ENCODE data around the gene MMAA. TPM values are rescaled to one million over a fixed set of nuclear protein-coding genes. Genes with fewer than 3 reads are reported as not detected.

The MMAA gene
- total RNA-seq, 1 donor from 2014 or later: 7.8 TPM

DNA sequence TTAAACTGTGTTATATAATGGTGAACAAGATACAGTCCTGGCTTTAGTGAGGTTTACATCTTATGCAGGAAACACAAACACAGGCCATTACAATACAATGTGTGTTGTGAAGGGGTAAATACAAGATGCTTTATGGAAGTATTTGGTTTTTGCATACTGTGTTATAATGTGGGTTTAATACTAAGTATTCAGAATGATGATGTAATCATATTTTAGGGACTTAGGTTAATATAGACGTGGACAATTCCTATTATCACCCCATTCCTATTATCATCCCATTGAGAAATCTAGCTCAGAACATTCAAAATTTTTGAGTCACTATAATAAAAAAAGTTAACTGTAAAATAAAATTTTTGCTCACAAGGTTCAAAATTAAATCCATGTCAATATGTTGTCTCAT lies 24.1 kb downstream of the MMAA start:
- Histone ChIP-seq H3K36me3 (peaks cover 36% of the 10 kb centered on the region), H3K4me1 (no peaks in the 10 kb centered on the region)
- intact Hi-C loops (cut with DNase I): no loop called here

DNA sequence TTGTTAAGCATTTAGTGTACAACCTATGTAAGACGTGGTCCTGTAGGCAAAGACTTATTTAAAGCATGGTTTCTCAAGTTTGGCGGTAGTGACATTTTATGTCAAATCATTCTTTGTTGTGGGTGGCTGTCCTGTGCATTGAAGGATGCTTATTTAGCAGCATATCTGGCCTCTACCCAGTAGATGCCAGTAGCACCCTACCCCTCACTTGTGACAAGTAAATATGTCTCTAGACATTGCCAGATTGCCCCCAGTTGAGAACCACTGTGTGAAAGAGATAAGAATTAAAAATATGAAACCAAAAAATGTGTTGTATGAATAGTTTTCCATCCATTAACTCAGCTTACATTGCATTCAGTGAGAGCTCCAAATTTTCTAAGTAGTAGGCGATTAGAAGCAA lies 25.5 kb downstream of the MMAA start:
- no peak for ATAC-seq
- TF ChIP-seq, protein P1, sequence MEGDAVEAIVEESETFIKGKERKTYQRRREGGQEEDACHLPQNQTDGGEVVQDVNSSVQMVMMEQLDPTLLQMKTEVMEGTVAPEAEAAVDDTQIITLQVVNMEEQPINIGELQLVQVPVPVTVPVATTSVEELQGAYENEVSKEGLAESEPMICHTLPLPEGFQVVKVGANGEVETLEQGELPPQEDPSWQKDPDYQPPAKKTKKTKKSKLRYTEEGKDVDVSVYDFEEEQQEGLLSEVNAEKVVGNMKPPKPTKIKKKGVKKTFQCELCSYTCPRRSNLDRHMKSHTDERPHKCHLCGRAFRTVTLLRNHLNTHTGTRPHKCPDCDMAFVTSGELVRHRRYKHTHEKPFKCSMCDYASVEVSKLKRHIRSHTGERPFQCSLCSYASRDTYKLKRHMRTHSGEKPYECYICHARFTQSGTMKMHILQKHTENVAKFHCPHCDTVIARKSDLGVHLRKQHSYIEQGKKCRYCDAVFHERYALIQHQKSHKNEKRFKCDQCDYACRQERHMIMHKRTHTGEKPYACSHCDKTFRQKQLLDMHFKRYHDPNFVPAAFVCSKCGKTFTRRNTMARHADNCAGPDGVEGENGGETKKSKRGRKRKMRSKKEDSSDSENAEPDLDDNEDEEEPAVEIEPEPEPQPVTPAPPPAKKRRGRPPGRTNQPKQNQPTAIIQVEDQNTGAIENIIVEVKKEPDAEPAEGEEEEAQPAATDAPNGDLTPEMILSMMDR (IDR thresholded peaks at IDR 0.05): no peak
- intact Hi-C loops (cut with DNase I): no loop called here
- no peaks in the 10 kb centered on the region for H3K9me3 ChIP-seq
- no peak for DNase-seq
- H3K27me3 ChIP-seq (ENCODE audit: low read depth): no peaks in the 10 kb centered on the region
- H3K4me1 ChIP-seq: no peaks in the 10 kb centered on the region
- no peak overlapping the region for H3K27ac ChIP-seq
- no peak overlapping the region for H3K4me3 ChIP-seq
- peaks cover 34% of the 10 kb centered on the region for H3K36me3 ChIP-seq

More for the DNA sequence above, 24.1 kb downstream of the MMAA start:
- TF ChIP-seq, protein P1 (IDR thresholded peaks at IDR 0.05): no peak
- DNase-seq (no peak), ATAC-seq (no peak)
- Histone ChIP-seq H3K4me3 (no peak overlapping the region), H3K27ac (no peak overlapping the region), H3K9me3 (no peaks in the 10 kb centered on the region), H3K27me3 (ENCODE audit: low read depth) (no peaks in the 10 kb centered on the region)

DNA sequence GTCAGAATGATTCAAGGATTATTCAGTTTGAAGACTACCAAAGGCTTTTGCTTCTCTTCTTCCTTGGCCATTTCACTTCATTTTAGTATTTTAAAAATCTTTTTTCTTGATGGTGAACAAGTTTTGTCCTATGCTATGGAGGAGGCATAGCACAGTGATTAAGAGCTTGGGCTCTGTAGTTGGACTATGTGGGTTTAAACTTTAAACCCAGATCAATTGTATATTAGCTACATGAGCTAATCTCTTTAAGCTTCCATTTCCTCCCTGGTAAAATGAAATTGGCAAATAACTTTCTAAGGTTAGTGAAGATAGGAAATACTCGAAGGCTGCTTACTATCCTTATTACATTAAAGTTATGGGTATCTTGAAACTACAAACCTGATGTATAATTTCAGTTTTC lies 37.0 kb downstream of the MMAA start:
- ATAC-seq (no peak), DNase-seq (no peak)
- no peak overlapping the region for H3K27ac ChIP-seq
- intact Hi-C loops (cut with DNase I): no loop called here
- H3K4me1 ChIP-seq: no peaks in the 10 kb centered on the region
- H3K9me3 ChIP-seq: no peaks in the 10 kb centered on the region
- peaks cover 37% of the 10 kb centered on the region for H3K36me3 ChIP-seq
- TF ChIP-seq, protein P1 (IDR thresholded peaks at IDR 0.05): no peak
- H3K4me3 ChIP-seq: no peak overlapping the region
- H3K27me3 ChIP-seq (ENCODE audit: low read depth): no peaks in the 10 kb centered on the region

DNA sequence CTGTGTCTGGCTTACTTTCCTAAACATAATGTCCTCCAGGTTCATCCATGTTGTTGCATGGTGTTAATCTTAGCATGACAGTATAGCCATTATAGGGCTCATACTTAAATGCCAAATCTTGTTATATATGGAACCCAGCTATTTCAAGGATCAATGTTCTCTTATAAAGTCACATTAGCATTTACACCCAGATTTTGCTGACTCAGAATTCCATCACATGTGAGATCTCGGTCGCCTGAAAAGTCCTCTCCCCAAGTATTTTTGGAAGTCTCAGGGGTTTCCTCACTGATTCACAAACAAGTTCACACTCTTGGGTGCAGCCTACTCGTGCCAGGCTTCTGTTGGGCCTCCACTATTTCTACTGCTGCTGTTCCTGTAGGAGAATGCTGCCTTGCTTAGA lies 40.9 kb downstream of the MMAA start:
- TF ChIP-seq, protein P1 (IDR thresholded peaks at IDR 0.05): no peak
- intact Hi-C loops (cut with DNase I): no loop called here
- no peak overlapping the region for H3K27ac ChIP-seq
- no peak overlapping the region for H3K4me3 ChIP-seq
- DNase-seq (no peak), ATAC-seq (no peak)
- H3K9me3 ChIP-seq: no peaks in the 10 kb centered on the region
- no peaks in the 10 kb centered on the region for H3K27me3 ChIP-seq (ENCODE audit: low read depth)
- H3K4me1 ChIP-seq: no peaks in the 10 kb centered on the region
- peaks cover 11% of the 10 kb centered on the region for H3K36me3 ChIP-seq

DNA sequence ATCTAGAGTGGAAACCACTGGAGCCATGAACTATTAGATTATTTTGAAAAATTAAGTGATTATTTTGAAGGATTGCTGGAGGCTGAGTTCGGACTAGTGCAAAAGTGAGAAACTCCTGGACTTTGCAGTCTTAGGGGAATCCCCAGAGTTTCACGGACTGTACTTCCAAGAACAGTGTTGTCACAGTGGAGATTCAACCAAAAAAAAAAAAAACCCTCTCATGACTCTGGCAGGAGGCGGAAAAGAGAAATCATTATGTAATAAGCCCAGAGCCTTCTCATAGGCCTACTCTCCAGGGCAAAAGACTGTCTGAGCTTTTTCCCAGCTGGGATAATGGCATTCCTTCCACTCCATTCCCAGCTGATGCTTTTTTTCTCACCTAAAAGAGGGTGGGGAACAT lies 44.0 kb downstream of the MMAA start:
- H3K36me3 ChIP-seq: no peaks in the 10 kb centered on the region
- intact Hi-C loops (cut with DNase I): no loop called here
- H3K27me3 ChIP-seq (ENCODE audit: low read depth): no peaks in the 10 kb centered on the region
- no peak overlapping the region for H3K27ac ChIP-seq
- peak; percentile 69 to 91 for ATAC-seq
- DNase-seq: no peak
- H3K4me1 ChIP-seq: no peaks in the 10 kb centered on the region
- no peaks in the 10 kb centered on the region for H3K9me3 ChIP-seq
- no peak overlapping the region for H3K4me3 ChIP-seq
- TF ChIP-seq, protein P1 (IDR thresholded peaks at IDR 0.05): no peak

DNA sequence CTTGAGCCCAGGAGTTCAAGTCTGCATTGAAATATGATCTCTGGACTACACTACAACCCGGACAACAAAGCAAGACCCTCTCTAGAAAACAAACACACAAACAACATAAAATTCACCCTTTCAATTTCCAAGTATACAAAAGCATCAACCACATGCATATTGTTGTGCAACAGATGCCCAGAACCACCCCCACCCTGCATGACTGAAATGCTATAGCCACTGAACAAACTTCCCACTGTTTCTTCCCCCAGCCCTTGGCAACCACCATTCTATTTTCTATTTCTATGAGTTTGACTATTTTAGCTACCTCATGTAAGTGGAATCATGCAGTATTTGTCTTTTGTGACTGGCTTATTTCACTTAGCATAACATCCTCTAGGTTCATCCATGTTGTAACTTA lies 46.6 kb downstream of the MMAA start:
- no peaks in the 10 kb centered on the region for H3K9me3 ChIP-seq
- H3K27me3 ChIP-seq (ENCODE audit: low read depth): no peaks in the 10 kb centered on the region
- no peak for DNase-seq
- H3K27ac ChIP-seq: no peak overlapping the region
- ATAC-seq: no peak
- TF ChIP-seq, protein P1 (IDR thresholded peaks at IDR 0.05): no peak
- H3K4me3 ChIP-seq: no peak overlapping the region
- H3K36me3 ChIP-seq: no peaks in the 10 kb centered on the region
- no peaks in the 10 kb centered on the region for H3K4me1 ChIP-seq
- intact Hi-C loops (cut with DNase I): no loop called here
